ENCODE data around the gene TMEM26.
A peak's percentile ranks its signal among the peaks of the same experiment; 100 is the strongest.

TMEM26 gene

DNA sequence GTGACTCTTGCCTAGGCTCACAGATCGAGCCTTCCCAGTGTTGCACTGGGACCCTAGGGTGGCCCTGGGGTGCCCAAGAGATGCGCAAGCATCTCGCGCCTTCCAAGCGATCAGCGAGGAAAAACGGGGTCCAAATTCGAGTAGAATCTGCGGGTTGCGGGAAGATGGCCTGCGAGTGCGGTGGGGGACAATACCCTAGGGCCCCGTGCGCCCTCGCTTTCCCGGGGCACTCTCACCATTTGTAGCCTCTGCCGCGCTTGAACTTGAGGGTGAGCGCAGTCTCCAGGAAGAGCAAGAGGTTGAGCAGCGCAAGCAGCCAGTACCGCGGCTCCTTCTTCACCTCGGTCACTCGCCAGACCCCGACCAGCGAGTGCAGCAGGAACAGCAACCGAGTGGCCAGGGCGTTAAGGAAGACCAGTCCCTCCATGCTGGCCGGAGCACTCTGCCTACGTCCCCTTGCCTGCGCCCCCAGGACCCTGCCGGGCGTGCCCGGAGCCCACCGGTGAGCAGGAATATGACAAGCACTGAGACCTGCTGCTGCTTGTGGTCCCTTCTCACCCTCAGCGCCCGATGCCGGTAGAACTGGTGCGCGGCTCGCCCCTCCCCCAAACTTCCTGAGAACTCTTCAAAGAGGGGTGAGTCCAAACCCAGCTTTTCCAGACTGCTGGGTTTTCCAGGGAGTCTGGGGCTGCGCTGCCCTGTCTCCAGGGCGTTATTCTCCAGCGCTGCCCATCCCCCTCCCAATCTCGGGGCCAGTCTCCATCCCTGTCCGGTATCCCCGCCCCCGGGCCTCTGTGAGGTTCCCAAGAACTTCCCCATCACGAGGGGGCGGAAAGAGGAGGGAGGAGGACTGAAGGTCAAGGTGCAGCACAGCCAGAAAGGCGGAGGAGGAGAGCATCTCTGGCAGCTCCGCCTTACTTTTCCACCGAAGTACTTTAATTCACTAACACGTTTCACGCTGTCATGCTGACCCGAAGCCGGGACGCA lies at the start of gene TMEM26:
Gene TMEM26, minus strand, starts transcription at position 727 of the 987 bp plus-strand sequence. Its CDS starts 300 bp downstream, at position 427.
- H2AFZ ChIP-seq (ENCODE audit: low read depth, low read length), result peak within 1 kb of the TSS; percentile 24
- peak within 1 kb of the TSS; percentile 5 for H3K4me3 ChIP-seq (ENCODE audit: low read length)
- H3K9me3 ChIP-seq (ENCODE audit: low read length), result no peaks in the 10 kb centered on the region
- no peaks in the 10 kb centered on the region for H3K36me3 ChIP-seq (ENCODE audit: insufficient read depth, low read length)
- peaks cover 36% of the 10 kb centered on the region for H3K27me3 ChIP-seq (ENCODE audit: insufficient read depth, low read length)
- peaks cover 5% of the 10 kb centered on the region for H3K4me1 ChIP-seq (ENCODE audit: insufficient read depth, low read length)

GRCh38 chr10:61500460-61500859 lies 47.3 kb upstream of the TMEM26 start:
- Histone ChIP-seq H3K27me3 (ENCODE audit: insufficient read depth, low read length) (no peaks in the 10 kb centered on the region), H2AFZ (ENCODE audit: low read depth, low read length) (no peak overlapping the region), H3K4me1 (ENCODE audit: insufficient read depth, low read length) (no peaks in the 10 kb centered on the region), H3K36me3 (ENCODE audit: insufficient read depth, low read length) (no peaks in the 10 kb centered on the region), H3K9me3 (ENCODE audit: low read length) (no peaks in the 10 kb centered on the region), H3K4me3 (ENCODE audit: low read length) (no peak overlapping the region)

DNA sequence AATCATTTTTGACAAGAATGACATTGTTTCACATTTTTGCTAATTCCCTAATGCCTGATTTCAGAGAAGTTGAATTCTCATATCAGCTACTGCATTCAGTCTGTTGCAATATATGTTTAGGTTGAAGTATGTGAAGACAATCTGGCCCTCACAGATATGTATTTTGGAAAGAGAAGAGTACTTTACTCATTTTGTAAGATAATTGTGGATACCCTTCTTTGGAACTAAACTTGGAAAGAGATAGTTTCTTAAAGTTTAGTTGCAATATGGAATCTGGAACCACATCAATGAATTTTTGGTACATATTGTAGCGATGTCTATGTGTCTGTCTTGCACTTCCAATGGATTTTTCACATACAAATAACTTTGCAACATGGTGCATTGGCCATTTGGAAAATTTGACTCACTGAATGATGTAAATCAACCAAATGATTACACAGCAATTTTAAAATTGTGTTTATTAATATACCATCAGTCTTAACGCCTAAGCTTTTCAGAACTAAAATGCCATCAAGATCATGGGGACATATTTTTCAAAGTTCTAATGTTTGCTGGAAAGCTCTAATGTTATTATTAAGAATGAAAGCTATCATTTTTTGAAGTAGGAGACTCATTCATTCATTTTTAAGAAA lies 39.3 kb upstream of the TMEM26 start:
- no peaks in the 10 kb centered on the region for H3K4me1 ChIP-seq (ENCODE audit: insufficient read depth, low read length)

GRCh38 chr10:61487506-61487905 lies 34.3 kb upstream of the TMEM26 start:
- no peaks in the 10 kb centered on the region for H3K36me3 ChIP-seq (ENCODE audit: insufficient read depth, low read length)
- H3K4me3 ChIP-seq (ENCODE audit: low read length), result no peak overlapping the region
- no peaks in the 10 kb centered on the region for H3K9me3 ChIP-seq (ENCODE audit: low read length)
- no peaks in the 10 kb centered on the region for H3K27me3 ChIP-seq (ENCODE audit: insufficient read depth, low read length)
- no peak overlapping the region for H2AFZ ChIP-seq (ENCODE audit: low read depth, low read length)
- H3K4me1 ChIP-seq (ENCODE audit: insufficient read depth, low read length), result no peaks in the 10 kb centered on the region

More for the DNA sequence above, 39.3 kb upstream of the TMEM26 start:
- H3K4me3 ChIP-seq (ENCODE audit: low read length), result no peak overlapping the region
- no peak overlapping the region for H2AFZ ChIP-seq (ENCODE audit: low read depth, low read length)
- no peaks in the 10 kb centered on the region for H3K27me3 ChIP-seq (ENCODE audit: insufficient read depth, low read length)
- H3K9me3 ChIP-seq (ENCODE audit: low read length), result no peaks in the 10 kb centered on the region
- no peaks in the 10 kb centered on the region for H3K36me3 ChIP-seq (ENCODE audit: insufficient read depth, low read length)

GRCh38 chr10:61486738-61487396 lies 33.7 kb upstream of the TMEM26 start:
- Histone ChIP-seq H3K36me3 (ENCODE audit: insufficient read depth, low read length) (no peaks in the 10 kb centered on the region), H2AFZ (ENCODE audit: low read depth, low read length) (no peak overlapping the region), H3K4me3 (ENCODE audit: low read length) (no peak overlapping the region), H3K27me3 (ENCODE audit: insufficient read depth, low read length) (no peaks in the 10 kb centered on the region), H3K4me1 (ENCODE audit: insufficient read depth, low read length) (no peaks in the 10 kb centered on the region), H3K9me3 (ENCODE audit: low read length) (no peaks in the 10 kb centered on the region)

DNA sequence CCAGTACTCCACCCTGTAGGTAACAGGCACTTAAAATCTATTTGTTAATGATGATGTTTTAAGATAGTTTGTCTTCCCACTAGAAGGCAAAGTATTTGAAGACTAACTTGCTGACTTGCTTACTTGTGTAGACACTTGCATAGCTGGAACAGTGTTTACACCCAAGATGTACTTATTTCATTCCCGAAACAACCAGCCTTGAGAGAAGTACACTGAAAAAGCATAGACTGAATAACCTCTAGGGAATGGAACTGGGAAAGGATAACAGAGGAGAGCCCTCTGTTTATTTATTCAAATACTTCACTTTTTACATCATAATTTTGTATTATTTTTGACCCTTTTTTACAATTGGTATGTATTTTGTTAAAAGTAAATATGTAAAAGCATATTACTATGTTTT lies 33.1 kb upstream of the TMEM26 start:
- no peak overlapping the region for H2AFZ ChIP-seq (ENCODE audit: low read depth, low read length)
- no peaks in the 10 kb centered on the region for H3K9me3 ChIP-seq (ENCODE audit: low read length)

GRCh38 chr10:61481597-61481996 lies 28.4 kb upstream of the TMEM26 start:
- H2AFZ ChIP-seq (ENCODE audit: low read depth, low read length), result no peak overlapping the region
- no peaks in the 10 kb centered on the region for H3K9me3 ChIP-seq (ENCODE audit: low read length)
- no peaks in the 10 kb centered on the region for H3K36me3 ChIP-seq (ENCODE audit: insufficient read depth, low read length)

More for the DNA sequence above, 33.1 kb upstream of the TMEM26 start:
- Histone ChIP-seq H3K36me3 (ENCODE audit: insufficient read depth, low read length) (no peaks in the 10 kb centered on the region), H3K27me3 (ENCODE audit: insufficient read depth, low read length) (no peaks in the 10 kb centered on the region), H3K4me1 (ENCODE audit: insufficient read depth, low read length) (no peaks in the 10 kb centered on the region), H3K4me3 (ENCODE audit: low read length) (no peak overlapping the region)

DNA sequence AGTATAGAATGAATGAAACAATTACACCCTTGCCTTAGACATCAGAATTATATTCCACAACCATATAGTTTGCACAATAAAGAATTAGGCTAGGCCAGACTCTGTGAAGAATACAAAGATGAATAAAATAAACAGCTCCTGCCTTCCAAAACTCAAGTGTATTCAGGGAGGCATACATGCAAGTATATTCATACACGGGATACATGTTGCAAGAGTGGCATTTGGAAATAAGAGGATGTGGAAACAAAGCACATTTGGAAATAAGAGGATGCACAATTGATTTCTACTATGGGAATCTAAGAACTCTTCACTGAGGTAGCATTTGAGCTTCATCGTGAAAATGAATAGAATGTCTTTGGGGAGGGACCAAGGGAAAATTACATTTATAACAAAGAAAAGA lies 27.0 kb upstream of the TMEM26 start:
- H3K36me3 ChIP-seq (ENCODE audit: insufficient read depth, low read length), result no peaks in the 10 kb centered on the region
- no peak overlapping the region for H2AFZ ChIP-seq (ENCODE audit: low read depth, low read length)
- H3K4me3 ChIP-seq (ENCODE audit: low read length), result no peak overlapping the region
- H3K4me1 ChIP-seq (ENCODE audit: insufficient read depth, low read length), result no peaks in the 10 kb centered on the region
- H3K9me3 ChIP-seq (ENCODE audit: low read length), result no peaks in the 10 kb centered on the region
- no peaks in the 10 kb centered on the region for H3K27me3 ChIP-seq (ENCODE audit: insufficient read depth, low read length)

More at GRCh38 chr10:61481597-61481996, 28.4 kb upstream of the TMEM26 start:
- no peaks in the 10 kb centered on the region for H3K27me3 ChIP-seq (ENCODE audit: insufficient read depth, low read length)
- H3K4me1 ChIP-seq (ENCODE audit: insufficient read depth, low read length), result no peaks in the 10 kb centered on the region
- no peak overlapping the region for H3K4me3 ChIP-seq (ENCODE audit: low read length)

GRCh38 chr10:61478621-61479312 lies 25.6 kb upstream of the TMEM26 start:
- Histone ChIP-seq H3K36me3 (ENCODE audit: insufficient read depth, low read length) (no peaks in the 10 kb centered on the region), H3K4me1 (ENCODE audit: insufficient read depth, low read length) (no peaks in the 10 kb centered on the region), H3K4me3 (ENCODE audit: low read length) (no peak overlapping the region), H2AFZ (ENCODE audit: low read depth, low read length) (no peak overlapping the region), H3K27me3 (ENCODE audit: insufficient read depth, low read length) (no peaks in the 10 kb centered on the region), H3K9me3 (ENCODE audit: low read length) (no peaks in the 10 kb centered on the region)

DNA sequence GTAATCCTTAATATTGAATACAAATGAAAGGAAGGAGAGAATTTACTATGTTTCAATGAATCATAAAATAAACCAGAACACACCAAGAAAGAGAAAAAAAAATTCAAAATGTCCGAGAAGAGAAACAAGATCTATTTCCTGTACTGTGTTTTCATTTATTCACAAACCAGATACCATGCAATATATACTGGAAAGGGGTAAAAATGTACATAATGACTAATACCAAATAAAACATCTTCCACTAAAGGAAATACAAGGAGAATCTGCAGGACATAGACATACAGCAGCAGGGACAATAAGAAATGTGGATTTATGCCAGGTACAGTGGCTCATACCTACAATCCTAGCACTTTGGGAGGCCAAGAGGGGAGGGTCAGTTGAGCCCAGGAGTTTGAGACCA lies 24.3 kb upstream of the TMEM26 start:
- no peak overlapping the region for H2AFZ ChIP-seq (ENCODE audit: low read depth, low read length)
- H3K27me3 ChIP-seq (ENCODE audit: insufficient read depth, low read length), result no peaks in the 10 kb centered on the region
- no peaks in the 10 kb centered on the region for H3K36me3 ChIP-seq (ENCODE audit: insufficient read depth, low read length)
- H3K4me1 ChIP-seq (ENCODE audit: insufficient read depth, low read length), result no peaks in the 10 kb centered on the region
- H3K9me3 ChIP-seq (ENCODE audit: low read length), result no peaks in the 10 kb centered on the region
- no peak overlapping the region for H3K4me3 ChIP-seq (ENCODE audit: low read length)

DNA sequence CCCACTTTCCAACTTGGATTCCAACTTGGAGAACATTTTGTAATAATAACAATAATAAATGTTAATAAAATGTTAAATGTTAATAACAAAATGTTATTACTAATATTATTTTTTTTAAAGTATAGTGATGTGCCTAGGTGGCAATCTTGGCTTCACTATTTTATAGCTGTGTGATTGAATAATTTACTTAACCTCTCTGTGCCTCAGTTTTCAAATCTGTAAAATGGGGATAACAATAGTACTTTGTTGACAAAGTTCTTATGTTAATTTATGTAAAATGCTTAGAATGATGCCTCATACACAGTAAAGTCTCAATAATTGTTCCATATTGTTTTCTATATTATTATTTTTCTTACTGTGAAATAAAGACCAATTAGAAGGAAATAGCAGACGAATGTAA lies 23.3 kb upstream of the TMEM26 start:
- Histone ChIP-seq H3K4me3 (ENCODE audit: low read length) (no peak overlapping the region), H2AFZ (ENCODE audit: low read depth, low read length) (no peak overlapping the region), H3K27me3 (ENCODE audit: insufficient read depth, low read length) (no peaks in the 10 kb centered on the region), H3K36me3 (ENCODE audit: insufficient read depth, low read length) (no peaks in the 10 kb centered on the region), H3K4me1 (ENCODE audit: insufficient read depth, low read length) (no peaks in the 10 kb centered on the region), H3K9me3 (ENCODE audit: low read length) (no peaks in the 10 kb centered on the region)

- no peak overlapping the region for H2AFZ ChIP-seq (ENCODE audit: low read depth, low read length)
- no peaks in the 10 kb centered on the region for H3K9me3 ChIP-seq (ENCODE audit: low read length)
- H3K4me1 ChIP-seq (ENCODE audit: insufficient read depth, low read length), result no peaks in the 10 kb centered on the region
- no peaks in the 10 kb centered on the region for H3K36me3 ChIP-seq (ENCODE audit: insufficient read depth, low read length)
- no peak overlapping the region for H3K4me3 ChIP-seq (ENCODE audit: low read length)
- H3K27me3 ChIP-seq (ENCODE audit: insufficient read depth, low read length), result no peaks in the 10 kb centered on the region
Observed at GRCh38 chr10:61475449-61475873, 22.3 kb upstream of the TMEM26 start.
